Stimulated activated CD8-positive, alpha-beta memory T cell treated with anti-CD3 and anti-CD28 coated beads, Interleukin-7, amount 100 ng/mL, for 1 hour (primary cell): ENCODE data around the gene NCAN.

Experiments
- DNase-seq, 2 donors: peaks; one replicate each; pipeline ENCODE4 v3.0.0-alpha.2; 2020; ENCODE audit warnings: low read depth in 2 of 2

Gene NCAN

DNA sequence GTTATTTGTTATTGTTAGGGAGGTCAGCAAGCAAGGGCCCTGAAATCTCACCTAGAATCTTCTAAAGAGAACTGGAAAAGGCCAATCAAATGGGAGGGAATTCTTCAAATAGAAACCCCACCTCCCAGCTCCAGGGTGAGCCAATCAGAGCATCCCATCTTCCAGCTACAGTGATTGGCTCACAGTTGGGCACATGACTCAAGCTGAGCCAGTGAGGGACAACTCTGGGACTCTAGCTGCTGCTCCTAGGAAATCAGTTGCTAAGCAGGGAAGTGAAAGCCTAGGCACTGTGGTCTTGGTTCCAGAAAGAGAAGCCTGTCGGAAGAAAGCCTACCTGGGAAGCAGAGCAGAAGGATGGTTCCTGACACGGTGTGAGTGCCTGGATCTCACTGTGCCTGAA lies 48.0 kb downstream of the NCAN start:
- no peak for DNase-seq

GRCh38 chr19:19260417-19261214 lies 48.9 kb downstream of the NCAN start:
- no peak for DNase-seq

DNA sequence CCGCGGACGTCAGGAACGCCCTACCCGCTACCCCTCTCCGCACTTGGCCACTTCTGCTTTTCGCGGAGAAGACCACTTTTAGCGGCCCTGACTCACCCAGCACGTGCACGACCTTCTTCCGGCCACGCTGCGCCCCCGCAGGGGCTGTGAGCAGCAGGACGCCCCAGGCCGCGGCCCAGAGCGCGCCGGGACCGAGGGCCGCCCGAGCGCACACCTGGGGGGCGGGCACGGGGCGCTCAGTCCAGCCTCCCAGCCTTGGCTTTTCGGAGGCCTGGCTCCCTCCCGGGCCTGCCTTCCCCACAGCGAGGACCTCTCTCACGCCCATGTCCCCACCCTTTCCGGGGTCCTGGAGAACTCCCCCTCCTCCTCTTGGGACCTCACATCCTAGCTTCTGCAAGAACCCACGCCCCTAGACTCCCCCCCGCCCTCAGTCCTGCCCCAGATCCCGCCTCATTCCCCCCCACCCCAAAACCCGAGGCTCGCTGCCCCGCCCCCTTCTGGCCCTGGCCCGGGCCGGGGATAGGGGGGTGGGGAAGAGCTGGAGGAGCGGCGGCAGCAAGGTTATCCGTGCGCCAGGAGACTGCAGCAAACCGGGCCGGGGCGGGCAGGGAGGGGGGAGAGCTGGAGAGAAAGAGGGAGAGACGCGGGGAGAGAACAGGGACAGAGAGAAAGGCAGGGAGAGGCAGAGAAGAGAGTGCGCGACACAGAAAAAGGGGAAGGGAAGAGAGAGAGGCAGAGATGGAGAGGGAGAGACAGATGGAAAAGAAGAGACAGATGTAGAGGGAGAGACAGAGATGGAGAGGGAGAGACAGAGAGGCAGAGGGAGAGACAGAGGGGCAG lies 49.8 kb downstream of the NCAN start:
- no peak for DNase-seq

DNA sequence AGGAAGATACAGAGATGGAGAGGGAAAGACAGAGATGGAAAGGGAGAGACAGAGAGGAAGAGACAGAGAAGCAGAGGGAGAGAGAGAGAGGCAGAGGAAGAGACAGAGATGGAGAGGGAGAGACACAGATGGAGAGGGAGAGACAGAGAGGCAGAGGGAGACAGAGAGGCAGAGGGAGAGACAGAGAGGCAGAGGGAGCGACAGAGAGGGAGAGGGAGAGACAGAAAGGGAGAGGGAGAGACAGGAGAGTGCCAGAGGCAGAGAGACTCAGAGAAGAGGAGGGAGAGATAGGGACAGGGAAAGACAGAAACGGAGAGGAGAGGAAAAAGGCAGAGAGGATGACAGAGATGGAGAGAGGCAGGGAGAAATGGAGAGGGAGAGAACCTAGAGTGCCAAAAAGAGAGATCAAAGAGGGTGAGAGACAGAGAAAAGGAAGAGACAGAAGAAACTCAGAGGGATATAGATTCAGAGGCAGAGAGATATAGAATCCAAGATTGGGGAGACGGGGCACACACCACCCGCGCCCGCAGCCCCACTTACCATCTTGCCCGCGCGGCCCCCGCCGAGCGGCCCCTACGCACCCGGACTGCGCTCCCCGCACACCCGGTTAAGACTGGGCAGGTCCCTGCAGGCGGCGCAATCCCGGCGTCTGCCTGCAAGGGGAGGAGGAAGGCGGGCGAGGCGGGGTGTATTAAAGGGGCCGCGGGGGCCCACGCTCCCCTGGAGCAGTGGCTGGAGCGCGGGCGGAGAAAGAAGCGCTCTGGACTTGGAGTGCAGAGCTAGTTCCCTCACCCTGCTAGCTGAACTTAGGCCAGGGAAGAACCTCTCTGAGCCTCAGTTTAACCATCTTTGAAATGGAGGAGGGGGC lies 50.7 kb downstream of the NCAN start:
- DNase-seq: no peak

- DNase-seq: no peak
Measured at GRCh38 chr19:19263886-19264487, 52.2 kb downstream of the NCAN start.

GRCh38 chr19:19267305-19267704 lies 55.5 kb downstream of the NCAN start:
- no peak for DNase-seq

- no peak for DNase-seq
Measured at GRCh38 chr19:19268453-19269385, 57.0 kb downstream of the NCAN start.

GRCh38 chr19:19269952-19270694 lies 58.4 kb downstream of the NCAN start:
- DNase-seq: no peak

GRCh38 chr19:19270749-19271571 lies 59.2 kb downstream of the NCAN start:
- DNase-seq: no peak

DNA sequence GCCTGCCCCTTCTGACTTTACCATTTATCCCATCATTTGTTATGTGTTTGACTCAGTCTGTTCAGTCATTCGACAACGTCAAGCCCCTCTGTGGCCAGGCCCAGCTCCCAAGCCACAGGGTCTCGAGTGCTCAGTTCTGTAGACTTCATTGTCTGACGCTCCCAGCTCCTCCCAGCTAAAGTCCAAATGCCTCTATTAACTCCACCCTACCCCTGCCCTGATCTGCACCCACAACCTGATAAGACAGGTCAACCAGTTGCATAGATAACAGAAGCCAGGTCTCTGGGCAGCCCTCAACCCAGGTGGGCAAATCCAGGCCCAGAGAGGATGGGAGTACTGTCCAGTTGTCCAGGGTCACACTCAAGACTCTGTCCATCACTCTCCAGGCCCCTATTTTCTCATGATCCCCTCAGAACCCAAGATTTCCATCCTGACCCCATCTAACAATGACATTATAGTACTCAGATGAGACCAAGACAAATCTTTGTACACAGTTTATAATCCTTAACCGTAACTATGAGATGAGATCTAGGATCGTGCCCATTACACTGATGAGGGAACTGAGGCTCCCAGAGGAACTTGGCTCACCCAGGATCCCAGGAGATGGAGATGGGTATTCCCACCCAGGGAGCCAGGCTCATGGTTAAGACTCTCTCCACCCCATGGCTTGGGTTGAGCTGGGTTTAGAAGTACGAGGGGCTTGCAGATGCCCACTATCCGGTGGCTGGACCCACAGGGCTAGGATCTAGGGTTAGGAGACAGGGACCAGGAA lies 60.3 kb downstream of the NCAN start:
- DNase-seq: no peak

DNA sequence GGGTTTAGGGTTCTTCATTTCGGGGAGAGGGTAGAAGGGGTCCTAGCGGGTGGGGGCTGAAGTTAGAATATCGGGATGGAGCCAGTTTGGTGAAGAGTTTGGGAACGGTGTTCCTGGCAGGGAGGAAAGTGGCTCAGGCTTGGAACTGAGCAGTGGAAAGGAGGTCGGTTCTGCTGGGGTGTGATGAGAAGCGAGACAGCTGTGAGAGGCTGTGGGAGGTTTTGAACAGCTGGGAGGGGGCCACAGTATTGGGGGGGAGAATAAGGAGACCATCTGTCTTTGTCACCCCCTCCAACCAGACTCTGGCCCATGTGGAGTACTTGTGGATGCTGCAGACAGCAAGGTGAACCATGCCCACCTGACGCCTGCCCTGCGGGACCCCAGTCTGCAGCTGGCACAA lies 62.4 kb downstream of the NCAN start:
- no peak for DNase-seq

- no peak for DNase-seq
Measured at GRCh38 chr19:19274716-19275565, 63.2 kb downstream of the NCAN start.

GRCh38 chr19:19276386-19276785 lies 64.6 kb downstream of the NCAN start:
- no peak for DNase-seq

GRCh38 chr19:19276851-19277250 lies 65.1 kb downstream of the NCAN start:
- no peak for DNase-seq

DNA sequence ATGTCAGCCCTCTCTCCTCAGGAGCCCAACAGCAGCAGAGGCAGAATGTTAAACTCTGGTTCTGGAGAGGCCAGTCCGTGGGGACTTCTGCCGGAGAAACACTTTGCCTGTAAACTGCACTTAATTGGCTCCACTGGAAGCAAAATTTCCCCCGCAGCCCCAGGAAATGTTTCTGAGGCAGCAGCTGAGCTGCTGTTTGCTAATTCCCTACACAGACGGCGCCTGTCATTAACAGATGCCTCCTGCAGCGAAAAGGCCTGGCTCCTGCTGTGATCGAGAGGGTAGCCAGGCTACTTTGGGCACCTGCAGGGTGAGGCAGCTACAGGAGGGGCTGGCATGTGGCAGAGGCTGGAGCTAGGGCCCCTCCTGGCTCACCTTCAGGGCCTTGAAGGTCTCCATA lies 66.6 kb downstream of the NCAN start:
- no peak for DNase-seq

- DNase-seq: no peak
Measured at GRCh38 chr19:19279062-19279612, 67.4 kb downstream of the NCAN start.

DNA sequence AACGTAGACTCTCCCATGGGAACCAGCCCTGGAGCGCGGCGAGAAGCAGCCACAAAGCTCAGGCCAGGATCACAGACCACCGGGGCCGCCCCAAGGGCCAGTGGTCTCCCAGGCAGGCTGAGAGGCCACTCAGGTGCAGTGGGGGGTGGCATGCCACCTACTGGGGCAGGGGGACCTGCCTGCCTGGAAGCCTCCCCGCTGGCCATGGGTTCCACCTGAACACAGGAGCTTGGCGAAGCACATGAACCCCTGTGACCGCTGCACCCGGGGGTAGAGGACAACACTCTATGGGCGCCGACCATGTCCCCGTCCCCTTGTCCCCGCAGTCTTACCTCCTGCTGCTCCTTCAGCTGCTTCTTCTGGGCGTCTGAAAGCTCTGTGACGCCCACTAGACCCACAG lies 68.1 kb downstream of the NCAN start:
- no peak for DNase-seq
